ENCODE data around the gene FRMD4A. TPM values are rescaled to one million over a fixed set of nuclear protein-coding genes. Genes with fewer than 3 reads are reported as not detected.

The FRMD4A gene
- total RNA-seq, 1 experiment from 2014 or later = 7.1 TPM

DNA sequence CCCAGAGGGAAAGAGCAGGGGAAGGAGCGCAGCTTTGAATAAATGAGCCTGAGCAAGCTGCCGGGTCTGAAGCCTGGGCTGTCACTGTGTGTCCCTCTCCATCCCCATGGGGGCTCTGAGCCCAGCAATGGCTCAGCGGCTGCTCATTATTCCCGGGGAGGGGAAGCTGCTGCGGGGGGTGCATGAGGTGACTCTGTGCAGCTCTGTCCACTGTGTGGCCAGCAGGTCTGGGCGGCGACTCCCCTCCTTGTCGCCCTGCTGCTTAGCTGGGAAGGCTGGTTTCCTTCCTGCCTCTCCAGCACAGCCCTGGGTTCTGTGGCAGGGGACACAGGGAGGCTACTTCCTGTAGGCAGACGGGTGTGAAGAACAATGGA, 509.8 kb downstream of the FRMD4A start:
- no peak for DNase-seq
- H3K4me3 ChIP-seq (ENCODE audit: low read length) = no peak overlapping the region
- ChIA-PET CTCF (no interaction called here), POLR2A (ENCODE audit: unreplicated experiment) (no interaction called here)
- H3K9me3 ChIP-seq (ENCODE audit: low read length) = no peaks in the 10 kb centered on the region
- no TSS peak for BruUV-seq (replicated peaks)
- H3K9me2 ChIP-seq (replicated peaks; ENCODE audit: low read length) = no peaks in the 10 kb centered on the region
- H3K4me2 ChIP-seq (ENCODE audit: low read length) = no peak overlapping the region
- no peaks in the 10 kb centered on the region for H3K4me1 ChIP-seq (ENCODE audit: insufficient read depth, low read length)
- no peaks in the 10 kb centered on the region for H3K36me3 ChIP-seq (ENCODE audit: low read depth, low read length)
- ATAC-seq = no peak
- H3F3A ChIP-seq (ENCODE audit: low read length, unreplicated experiment) = no peaks in the 10 kb centered on the region
- no peak overlapping the region for H3K9ac ChIP-seq (ENCODE audit: low read length)
- H4K20me1 ChIP-seq (ENCODE audit: low read length) = no peaks in the 10 kb centered on the region
- H3K27ac ChIP-seq (ENCODE audit: low read length) = no peak overlapping the region
- H2AFZ ChIP-seq (ENCODE audit: low read length) = no peak overlapping the region
- H3K27me3 ChIP-seq (ENCODE audit: low read length) = no peaks in the 10 kb centered on the region
- no peaks in the 10 kb centered on the region for H3K79me2 ChIP-seq (ENCODE audit: low read length)
- intact Hi-C loops (cut with micrococcal nuclease) = no loop called here
- TF ChIP-seq EZH2 (IDR thresholded peaks at IDR 0.05; ENCODE audit: low read length, unreplicated experiment) (no peak), EZH2phosphoT487 (IDR thresholded peaks at IDR 0.05; ENCODE audit: borderline replicate concordance, low read length) (no peak)
- TF ChIP-seq, protein P1, sequence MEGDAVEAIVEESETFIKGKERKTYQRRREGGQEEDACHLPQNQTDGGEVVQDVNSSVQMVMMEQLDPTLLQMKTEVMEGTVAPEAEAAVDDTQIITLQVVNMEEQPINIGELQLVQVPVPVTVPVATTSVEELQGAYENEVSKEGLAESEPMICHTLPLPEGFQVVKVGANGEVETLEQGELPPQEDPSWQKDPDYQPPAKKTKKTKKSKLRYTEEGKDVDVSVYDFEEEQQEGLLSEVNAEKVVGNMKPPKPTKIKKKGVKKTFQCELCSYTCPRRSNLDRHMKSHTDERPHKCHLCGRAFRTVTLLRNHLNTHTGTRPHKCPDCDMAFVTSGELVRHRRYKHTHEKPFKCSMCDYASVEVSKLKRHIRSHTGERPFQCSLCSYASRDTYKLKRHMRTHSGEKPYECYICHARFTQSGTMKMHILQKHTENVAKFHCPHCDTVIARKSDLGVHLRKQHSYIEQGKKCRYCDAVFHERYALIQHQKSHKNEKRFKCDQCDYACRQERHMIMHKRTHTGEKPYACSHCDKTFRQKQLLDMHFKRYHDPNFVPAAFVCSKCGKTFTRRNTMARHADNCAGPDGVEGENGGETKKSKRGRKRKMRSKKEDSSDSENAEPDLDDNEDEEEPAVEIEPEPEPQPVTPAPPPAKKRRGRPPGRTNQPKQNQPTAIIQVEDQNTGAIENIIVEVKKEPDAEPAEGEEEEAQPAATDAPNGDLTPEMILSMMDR (conservative IDR thresholded peaks at IDR 0.05; ENCODE audit: low read depth, low read length) = no peak

DNA sequence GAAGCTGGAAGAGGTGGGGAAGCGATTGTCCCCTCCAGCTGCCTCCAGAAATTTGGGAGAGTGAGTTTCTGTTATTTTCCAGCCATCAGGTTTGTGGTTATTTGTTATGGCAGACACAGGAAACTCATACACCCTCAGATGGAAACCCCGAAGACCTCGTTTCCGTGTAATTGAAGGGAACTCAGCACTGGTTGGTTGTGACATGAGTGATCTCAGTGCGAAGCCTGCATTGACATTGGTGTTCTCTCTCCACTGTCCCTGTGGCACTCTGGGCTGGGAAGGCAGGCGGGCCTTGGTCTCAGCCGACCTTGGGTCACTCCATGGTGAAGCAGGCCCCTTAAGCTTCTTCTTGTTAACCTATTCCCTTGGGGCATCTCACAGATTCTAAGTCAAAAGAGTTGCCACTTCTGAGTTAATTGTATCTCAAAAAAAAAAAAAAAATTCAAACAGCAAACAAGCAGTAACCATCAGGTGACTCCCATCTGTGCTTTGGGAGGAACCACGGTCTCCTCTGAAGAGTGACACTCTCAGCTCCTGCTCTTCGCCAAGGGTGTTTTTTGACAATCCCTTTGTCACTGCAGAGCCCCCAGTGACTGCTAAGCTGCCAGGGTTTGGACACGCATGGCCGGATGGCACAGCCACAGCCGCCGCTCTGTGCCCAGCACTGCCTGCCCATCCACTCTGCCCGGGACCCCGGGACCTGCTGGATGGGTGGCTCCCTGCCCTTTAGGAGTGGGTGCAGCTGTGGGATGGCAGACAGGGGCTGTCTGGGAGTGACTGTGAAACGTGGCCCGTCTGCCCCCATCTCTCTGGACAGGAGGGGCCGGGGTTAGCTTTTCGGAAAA, 510.4 kb downstream of the FRMD4A start:
- Histone ChIP-seq H3K4me1 (ENCODE audit: insufficient read depth, low read length) (no peaks in the 10 kb centered on the region), H3K9me3 (ENCODE audit: low read length) (no peaks in the 10 kb centered on the region), H3K36me3 (ENCODE audit: low read depth, low read length) (no peaks in the 10 kb centered on the region), H3K9ac (ENCODE audit: low read length) (no peak overlapping the region), H3K4me3 (ENCODE audit: low read length) (no peak overlapping the region), H3K79me2 (ENCODE audit: low read length) (no peaks in the 10 kb centered on the region), H3F3A (ENCODE audit: low read length, unreplicated experiment) (no peaks in the 10 kb centered on the region), H4K20me1 (ENCODE audit: low read length) (no peaks in the 10 kb centered on the region), H3K9me2 (replicated peaks; ENCODE audit: low read length) (no peaks in the 10 kb centered on the region), H3K27ac (ENCODE audit: low read length) (no peak overlapping the region), H2AFZ (ENCODE audit: low read length) (no peak overlapping the region), H3K27me3 (ENCODE audit: low read length) (no peaks in the 10 kb centered on the region), H3K4me2 (ENCODE audit: low read length) (no peak overlapping the region)
- ATAC-seq = no peak
- intact Hi-C loops (cut with micrococcal nuclease) = no loop called here
- BruUV-seq (replicated peaks) = no TSS peak
- no peak for DNase-seq
- TF ChIP-seq, protein P1 (conservative IDR thresholded peaks at IDR 0.05; ENCODE audit: low read depth, low read length) = no peak
- no peak for TF ChIP-seq EZH2 (IDR thresholded peaks at IDR 0.05; ENCODE audit: low read length, unreplicated experiment)
- no peak for TF ChIP-seq EZH2phosphoT487 (IDR thresholded peaks at IDR 0.05; ENCODE audit: borderline replicate concordance, low read length)
- ChIA-PET POLR2A (ENCODE audit: unreplicated experiment) (no interaction called here), CTCF (no interaction called here)

DNA sequence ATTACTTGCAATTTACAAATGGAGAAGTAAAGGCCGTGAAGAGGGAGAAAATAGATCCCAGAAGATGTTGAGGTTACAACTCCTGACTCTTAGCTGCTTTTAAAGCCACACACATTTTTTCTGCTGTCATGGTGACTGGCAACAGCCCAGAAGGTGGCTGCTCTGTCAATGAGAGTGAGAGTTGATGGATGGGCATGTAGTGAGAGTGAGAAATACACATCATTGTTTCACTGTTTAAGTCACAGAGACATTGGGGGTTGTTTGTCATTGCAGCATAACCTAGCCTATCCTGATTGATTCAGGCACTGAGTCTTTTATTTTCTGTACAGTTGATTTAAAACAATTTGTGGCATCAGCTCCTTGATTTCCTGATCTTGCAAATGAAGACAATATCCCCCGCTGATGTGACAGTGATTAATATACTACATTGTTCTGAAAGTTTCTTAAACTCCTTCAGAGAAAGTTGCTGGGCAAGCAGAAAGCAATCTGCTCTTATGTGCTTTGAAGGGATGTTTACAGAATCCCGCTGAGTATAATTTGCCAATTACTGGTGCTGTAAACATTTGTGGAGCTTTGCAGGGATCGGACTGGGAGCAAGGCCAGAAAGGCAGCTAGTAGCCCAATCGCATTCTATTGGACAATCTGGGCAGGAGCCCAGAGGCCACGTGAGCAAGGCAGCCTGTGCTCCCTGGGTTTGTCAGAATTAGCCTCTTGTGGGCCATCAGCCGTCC, 514.4 kb downstream of the FRMD4A start:
- Histone ChIP-seq H3F3A (ENCODE audit: low read length, unreplicated experiment) (no peaks in the 10 kb centered on the region), H3K27ac (ENCODE audit: low read length) (no peak overlapping the region), H2AFZ (ENCODE audit: low read length) (no peak overlapping the region), H3K4me2 (ENCODE audit: low read length) (no peak overlapping the region), H3K36me3 (ENCODE audit: low read depth, low read length) (no peaks in the 10 kb centered on the region), H3K9me3 (ENCODE audit: low read length) (no peaks in the 10 kb centered on the region), H3K4me3 (ENCODE audit: low read length) (no peak overlapping the region), H4K20me1 (ENCODE audit: low read length) (no peaks in the 10 kb centered on the region), H3K27me3 (ENCODE audit: low read length) (no peaks in the 10 kb centered on the region), H3K9me2 (replicated peaks; ENCODE audit: low read length) (no peaks in the 10 kb centered on the region), H3K9ac (ENCODE audit: low read length) (no peak overlapping the region), H3K79me2 (ENCODE audit: low read length) (no peaks in the 10 kb centered on the region), H3K4me1 (ENCODE audit: insufficient read depth, low read length) (no peaks in the 10 kb centered on the region)
- CTCF ChIA-PET = no interaction called here
- DNase-seq = no peak
- no TSS peak for BruUV-seq (replicated peaks)
- intact Hi-C loops (cut with micrococcal nuclease) = no loop called here
- POLR2A ChIA-PET (ENCODE audit: unreplicated experiment) = interaction anchor here (0.7 kb wide), 1 partner anchor 49 kb away, joined by 8 read pairs; no protein-coding TSS in a partner anchor
- ATAC-seq = no peak
- TF ChIP-seq, protein P1 (conservative IDR thresholded peaks at IDR 0.05; ENCODE audit: low read depth, low read length) = no peak
- no peak for TF ChIP-seq EZH2phosphoT487 (IDR thresholded peaks at IDR 0.05; ENCODE audit: borderline replicate concordance, low read length)
- no peak for TF ChIP-seq EZH2 (IDR thresholded peaks at IDR 0.05; ENCODE audit: low read length, unreplicated experiment)
